ENCODE measurements around the gene TBC1D5. TPM values are rescaled to one million over a fixed set of nuclear protein-coding genes. Genes with fewer than 3 reads are reported as not detected.
"Not testable (repeated sequence)": the region's sequence is repeated elsewhere in the genome, so short reads cannot be mapped to it uniquely, and the experiment has no call there.

TBC1D5 gene
- total RNA-seq, 1 donor from 2014 or later = 108 TPM

- Mint-ChIP-seq H3K27ac (peak overlapping the region; percentile 98), H3K4me1 (peaks cover 38% of the 10 kb centered on the region), H3K36me3 (peaks cover 8% of the 10 kb centered on the region), H3K27me3 (ENCODE audit: insufficient read depth, low read depth) (peaks cover 2% of the 10 kb centered on the region), H3K9me3 (no peaks in the 10 kb centered on the region), H3K4me3 (peak overlapping the region; percentile 90)
- Histone ChIP-seq H4K20me1 (ENCODE audit: low read depth) (no peaks in the 10 kb centered on the region), H3K4me2 (peak overlapping the region; percentile 80), H3K27me3 (no peaks in the 10 kb centered on the region), H3F3A (ENCODE audit: low read depth) (peaks cover 35% of the 10 kb centered on the region), H3K4me3 (peak overlapping the region; percentile 62), H3K9me3 (ENCODE audit: low read depth) (no peaks in the 10 kb centered on the region), H3K4me1 (peaks cover 18% of the 10 kb centered on the region), H3K9ac (peak overlapping the region; percentile 72), H2AFZ (replicated peaks) (no peak overlapping the region), H3K27ac (peak overlapping the region; percentile 98), H3K79me2 (ENCODE audit: low read depth) (peaks cover 51% of the 10 kb centered on the region), H3K36me3 (no peaks in the 10 kb centered on the region)
- TF ChIP-seq EZH2 (IDR thresholded peaks at IDR 0.05) = no peak
- no peak for DNase-seq (ENCODE audit: low spot score)
Observed at GRCh38 chr3:17740721-17741141, 1.7 kb downstream of the TBC1D5 start.

GRCh38 chr3:17738921-17739320, 3.5 kb downstream of the TBC1D5 start:
- no peak for DNase-seq (ENCODE audit: low spot score)
- H3K9me3 Mint-ChIP-seq = no peaks in the 10 kb centered on the region
- Histone ChIP-seq H3K4me1 (peaks cover 18% of the 10 kb centered on the region), H3K27me3 (no peaks in the 10 kb centered on the region), H3F3A (ENCODE audit: low read depth) (peaks cover 34% of the 10 kb centered on the region), H3K27ac (no peak overlapping the region), H3K36me3 (no peaks in the 10 kb centered on the region), H3K4me2 (no peak overlapping the region), H4K20me1 (ENCODE audit: low read depth) (no peaks in the 10 kb centered on the region), H3K79me2 (ENCODE audit: low read depth) (peaks cover 63% of the 10 kb centered on the region), H2AFZ (replicated peaks) (no peak overlapping the region), H3K9me3 (ENCODE audit: low read depth) (no peaks in the 10 kb centered on the region), H3K4me3 (no peak overlapping the region), H3K9ac (no peak overlapping the region)
- peak overlapping the region; percentile 51 for H3K27ac Mint-ChIP-seq
- no peak overlapping the region for H3K4me3 Mint-ChIP-seq
- H3K36me3 Mint-ChIP-seq = peaks cover 14% of the 10 kb centered on the region
- TF ChIP-seq EZH2phosphoT487 (IDR thresholded peaks at IDR 0.05) (no peak), EZH2 (IDR thresholded peaks at IDR 0.05) (no peak), CTCF (IDR thresholded peaks at IDR 0.05) (no peak)
- peaks cover 33% of the 10 kb centered on the region for H3K4me1 Mint-ChIP-seq
- peaks cover 2% of the 10 kb centered on the region for H3K27me3 Mint-ChIP-seq (ENCODE audit: insufficient read depth, low read depth)

- H3F3A ChIP-seq (ENCODE audit: low read depth) = peaks cover 27% of the 10 kb centered on the region
- no peak overlapping the region for H3K4me3 Mint-ChIP-seq
- peaks cover 2% of the 10 kb centered on the region for H3K27me3 Mint-ChIP-seq (ENCODE audit: insufficient read depth, low read depth)
- H3K9me3 ChIP-seq (ENCODE audit: low read depth) = no peaks in the 10 kb centered on the region
- peaks cover 2% of the 10 kb centered on the region for H3K9me3 Mint-ChIP-seq
- no peak for DNase-seq (ENCODE audit: low spot score)
- H3K4me1 ChIP-seq = peaks cover 12% of the 10 kb centered on the region
- H3K4me2 ChIP-seq = no peak overlapping the region
- no peak overlapping the region for H3K9ac ChIP-seq
- H3K36me3 ChIP-seq = no peaks in the 10 kb centered on the region
- H3K79me2 ChIP-seq (ENCODE audit: low read depth) = peaks cover 69% of the 10 kb centered on the region
- H4K20me1 ChIP-seq (ENCODE audit: low read depth) = no peaks in the 10 kb centered on the region
- H3K27ac Mint-ChIP-seq = no peak overlapping the region
- H3K36me3 Mint-ChIP-seq = peaks cover 16% of the 10 kb centered on the region
- H3K27me3 ChIP-seq = no peaks in the 10 kb centered on the region
- peaks cover 27% of the 10 kb centered on the region for H3K4me1 Mint-ChIP-seq
- no peak overlapping the region for H3K4me3 ChIP-seq
- TF ChIP-seq EZH2phosphoT487 (IDR thresholded peaks at IDR 0.05) (no peak), CTCF (IDR thresholded peaks at IDR 0.05) (no peak), EZH2 (IDR thresholded peaks at IDR 0.05) (no peak)
- H3K27ac ChIP-seq = no peak overlapping the region
- H2AFZ ChIP-seq (replicated peaks) = no peak overlapping the region
Observed at GRCh38 chr3:17738219-17738618, 4.2 kb downstream of the TBC1D5 start.

- Histone ChIP-seq H3F3A (ENCODE audit: low read depth) (peaks cover 20% of the 10 kb centered on the region), H3K9ac (no peak overlapping the region), H2AFZ (replicated peaks) (no peak overlapping the region), H3K9me3 (ENCODE audit: low read depth) (no peaks in the 10 kb centered on the region), H3K4me3 (no peak overlapping the region), H3K79me2 (ENCODE audit: low read depth) (peaks cover 75% of the 10 kb centered on the region), H3K36me3 (no peaks in the 10 kb centered on the region), H3K4me1 (peaks cover 11% of the 10 kb centered on the region), H3K4me2 (no peak overlapping the region), H3K27me3 (no peaks in the 10 kb centered on the region), H4K20me1 (ENCODE audit: low read depth) (no peaks in the 10 kb centered on the region), H3K27ac (no peak overlapping the region)
- peaks cover 22% of the 10 kb centered on the region for H3K36me3 Mint-ChIP-seq
- DNase-seq (ENCODE audit: low spot score) = no peak
- peaks cover 2% of the 10 kb centered on the region for H3K27me3 Mint-ChIP-seq (ENCODE audit: insufficient read depth, low read depth)
- peaks cover 27% of the 10 kb centered on the region for H3K4me1 Mint-ChIP-seq
- peaks cover 6% of the 10 kb centered on the region for H3K9me3 Mint-ChIP-seq
- no peak overlapping the region for H3K4me3 Mint-ChIP-seq
- no peak overlapping the region for H3K27ac Mint-ChIP-seq
- TF ChIP-seq CTCF (IDR thresholded peaks at IDR 0.05) (no peak), EZH2phosphoT487 (IDR thresholded peaks at IDR 0.05) (no peak), EZH2 (IDR thresholded peaks at IDR 0.05) (no peak)
Observed at GRCh38 chr3:17737591-17737990, 4.8 kb downstream of the TBC1D5 start.

GRCh38 chr3:17735362-17735761, 7.1 kb downstream of the TBC1D5 start:
- not testable (repeated sequence) for H3K4me3 Mint-ChIP-seq; H3K4me3 ChIP-seq; H3K4me1 ChIP-seq; H3K27ac ChIP-seq; H3K27me3 Mint-ChIP-seq (ENCODE audit: insufficient read depth, low read depth); H2AFZ ChIP-seq (replicated peaks); H3K27ac Mint-ChIP-seq; H3K9me3 ChIP-seq (ENCODE audit: low read depth); H3K27me3 ChIP-seq; H3K9ac ChIP-seq; H4K20me1 ChIP-seq (ENCODE audit: low read depth); H3F3A ChIP-seq (ENCODE audit: low read depth); DNase-seq (ENCODE audit: low spot score); H3K36me3 ChIP-seq; H3K9me3 Mint-ChIP-seq; H3K4me2 ChIP-seq
- H3K79me2 ChIP-seq (ENCODE audit: low read depth) = peaks cover 67% of the 10 kb centered on the region
- peaks cover 28% of the 10 kb centered on the region for H3K36me3 Mint-ChIP-seq
- peaks cover 19% of the 10 kb centered on the region for H3K4me1 Mint-ChIP-seq

Data from neural progenitor cell (in vitro differentiated cells).